HEK293T (cell line): Measurements from ENCODE around the gene SMG6.

Source experiments
- BHLHE40 ChIP-seq: fragments of 450-650 bp; IDR thresholded peaks from 2 replicates; pipeline ENCODE4 v1.6.1; 2016; ENCODE audit warnings: mild to moderate bottlenecking, moderate library complexity, borderline replicate concordance
- ELF4 ChIP-seq: fragments of 450-650 bp; IDR thresholded peaks from 2 replicates; pipeline ENCODE4 v1.6.1; 2017; ENCODE audit warnings: antibody characterized with exemption
- FOXM1 ChIP-seq: fragments of 450-650 bp; IDR thresholded peaks from 2 replicates; pipeline ENCODE4 v1.6.1; 2017; ENCODE audit warnings: mild to moderate bottlenecking, borderline replicate concordance
- HDGF ChIP-seq: fragments of 450-650 bp; IDR thresholded peaks from 2 replicates; pipeline ENCODE4 v1.6.1; 2017; ENCODE audit warnings: antibody characterized with exemption, borderline replicate concordance
- NFRKB ChIP-seq: fragments of 450-650 bp; IDR thresholded peaks from 2 replicates; pipeline ENCODE4 v1.6.1; 2016; ENCODE audit warnings: mild to moderate bottlenecking, moderate library complexity
- SP1 ChIP-seq: fragments of 450-650 bp; IDR thresholded peaks from 2 replicates; pipeline ENCODE4 v1.6.1; 2017

DNA sequence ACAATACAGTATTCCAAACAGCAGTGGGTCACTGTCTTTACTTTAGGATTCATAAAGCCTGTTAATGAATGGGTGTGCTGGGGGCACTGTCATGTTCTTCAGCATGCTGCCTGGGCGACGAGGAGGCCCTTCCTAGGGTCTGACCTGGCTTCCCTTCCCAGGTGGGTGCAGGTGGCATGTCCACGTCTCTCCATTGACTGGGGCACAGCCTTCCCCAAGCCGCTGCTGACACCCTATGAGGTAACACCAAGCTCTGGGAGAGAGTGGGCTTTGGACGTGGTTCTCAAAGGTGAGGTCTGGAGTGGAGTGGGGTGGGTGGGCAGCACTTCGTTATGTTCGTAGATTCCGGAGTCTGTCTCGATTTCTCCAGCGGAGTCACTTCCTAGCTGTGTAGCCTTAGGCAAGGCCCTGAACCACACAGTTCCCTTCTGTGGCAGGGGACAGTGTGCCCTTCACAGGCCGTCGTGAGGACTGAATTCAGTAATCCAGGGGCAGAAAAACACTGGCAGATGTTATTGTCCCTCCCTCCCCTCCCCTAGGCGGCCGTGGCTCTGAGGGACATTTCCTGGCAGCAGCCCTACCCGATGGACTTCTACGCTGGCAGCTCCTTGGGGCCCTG, 262.5 kb downstream of the SMG6 start:
- TF ChIP-seq BHLHE40 (no peak), NFRKB (no peak), FOXM1 (no peak), SP1 (no peak), ELF4 (no peak), HDGF (no peak)
